Neural progenitor cell (in vitro differentiated cells): ENCODE measurements around the gene CPA4.

ENCODE experiments used
- EZH2 ChIP-seq: fragments of 200-600 bp; sonication (generic); IDR thresholded peaks from 2 replicates; pipeline ENCODE4 v1.6.1; 2017; ENCODE audit warnings: antibody characterized with exemption, mild to moderate bottlenecking, moderate library complexity
- EZH2phosphoT487 ChIP-seq: fragments of 200-600 bp; sonication (generic); IDR thresholded peaks from 2 replicates; pipeline ENCODE4 v1.6.1; 2017; ENCODE audit warnings: antibody characterized with exemption
- TF ChIP-seq, protein P1 (sequence below): fragments of 200-600 bp; sonication (generic); IDR thresholded peaks from 2 replicates; pipeline ENCODE4 v1.5.1; 2017; ENCODE audit warnings: antibody characterized with exemption, mild to moderate bottlenecking

DNA sequence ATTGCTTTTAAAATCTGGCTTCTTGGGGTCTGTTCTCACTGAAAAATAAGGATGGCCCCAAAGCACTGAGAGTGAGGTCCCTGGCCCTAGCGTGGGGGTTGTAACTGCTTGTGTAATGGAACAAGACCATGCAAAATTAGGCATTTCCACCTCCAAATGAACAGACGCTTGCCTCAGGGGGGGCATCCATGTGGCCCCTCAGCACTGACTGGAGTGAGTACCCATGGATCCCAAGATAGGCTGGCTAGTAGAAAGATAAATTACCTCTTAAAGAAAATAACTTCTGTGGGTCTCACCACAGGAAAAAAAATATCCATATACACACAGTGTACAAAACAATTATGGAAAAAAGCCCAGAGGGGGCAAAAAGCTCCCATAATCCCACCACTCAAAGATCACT lies 72.1 kb downstream of the CPA4 start:
- TF ChIP-seq, protein P1, sequence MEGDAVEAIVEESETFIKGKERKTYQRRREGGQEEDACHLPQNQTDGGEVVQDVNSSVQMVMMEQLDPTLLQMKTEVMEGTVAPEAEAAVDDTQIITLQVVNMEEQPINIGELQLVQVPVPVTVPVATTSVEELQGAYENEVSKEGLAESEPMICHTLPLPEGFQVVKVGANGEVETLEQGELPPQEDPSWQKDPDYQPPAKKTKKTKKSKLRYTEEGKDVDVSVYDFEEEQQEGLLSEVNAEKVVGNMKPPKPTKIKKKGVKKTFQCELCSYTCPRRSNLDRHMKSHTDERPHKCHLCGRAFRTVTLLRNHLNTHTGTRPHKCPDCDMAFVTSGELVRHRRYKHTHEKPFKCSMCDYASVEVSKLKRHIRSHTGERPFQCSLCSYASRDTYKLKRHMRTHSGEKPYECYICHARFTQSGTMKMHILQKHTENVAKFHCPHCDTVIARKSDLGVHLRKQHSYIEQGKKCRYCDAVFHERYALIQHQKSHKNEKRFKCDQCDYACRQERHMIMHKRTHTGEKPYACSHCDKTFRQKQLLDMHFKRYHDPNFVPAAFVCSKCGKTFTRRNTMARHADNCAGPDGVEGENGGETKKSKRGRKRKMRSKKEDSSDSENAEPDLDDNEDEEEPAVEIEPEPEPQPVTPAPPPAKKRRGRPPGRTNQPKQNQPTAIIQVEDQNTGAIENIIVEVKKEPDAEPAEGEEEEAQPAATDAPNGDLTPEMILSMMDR: no peak
- TF ChIP-seq EZH2 (no peak), EZH2phosphoT487 (no peak)
